K562 (cell line): ENCODE data around the gene NPFF. TPM values are rescaled to one million over a fixed set of nuclear protein-coding genes. Genes with fewer than 3 reads are reported as not detected.

Experiments used
- CTBP1 ChIP-seq: fragments of 450-650 bp; IDR thresholded peaks from 2 replicates; pipeline ENCODE4 v1.6.1; 2016; ENCODE audit warnings: borderline replicate concordance
- ETV5 ChIP-seq: sonication (generic); formaldehyde crosslinking; IDR thresholded peaks from 2 replicates; pipeline ENCODE4 v1.4.0; 2020; ENCODE audit warnings: low read depth, mild to moderate bottlenecking, missing genetic modification reagents
- LCOR ChIP-seq: sonication (generic); formaldehyde crosslinking; IDR thresholded peaks from 2 replicates; pipeline ENCODE4 v1.8.0; 2022; ENCODE audit warnings: mild to moderate bottlenecking, missing genetic modification reagents
- OTX1 ChIP-seq: fragments of 450-650 bp; formaldehyde crosslinking; IDR thresholded peaks from 2 replicates; pipeline ENCODE4 v1.4.0; 2022; ENCODE audit warnings: mild to moderate bottlenecking
- RFX1 ChIP-seq: fragments of 450-650 bp; IDR thresholded peaks from 2 replicates; pipeline ENCODE4 v1.6.1; 2016; ENCODE audit warnings: mild to moderate bottlenecking, moderate library complexity
- SMAD1 ChIP-seq: fragments of 150-350 bp; IDR thresholded peaks from 2 replicates; pipeline ENCODE4 v1.6.1; 2014; ENCODE audit warnings: low read length, low read depth; ENCODE audit not compliant: partially characterized antibody
- SMAD4 ChIP-seq: fragments of 250-450 bp; sonication (Bioruptor Pico); conservative IDR thresholded peaks from 2 replicates; pipeline ENCODE4 v1.8.0; 2021; ENCODE audit warnings: inconsistent platforms, mild to moderate bottlenecking, moderate library complexity
- SMC3 ChIP-seq: conservative IDR thresholded peaks from 2 replicates; pipeline ENCODE4 v1.6.1; 2011; ENCODE audit warnings: low read depth, low read length, improper control_type of control experiment; ENCODE audit not compliant: insufficient read depth
- SUPT5H ChIP-seq: fragments of 450-650 bp; IDR thresholded peaks from 2 replicates; pipeline ENCODE4 v1.6.1; 2016
- TEAD4 ChIP-seq, 2 experiments: sonication (generic) in 1 of 2; formaldehyde crosslinking in 1 of 2; IDR thresholded peaks; 2 replicates each; pipeline versions ENCODE4 v1.6.1 to v1.8.0; 2012 to 2022; ENCODE audit warnings: borderline replicate concordance in 1 of 2, inconsistent platforms in 1 of 2, low read length in 1 of 2, mild to moderate bottlenecking in 1 of 2, missing genetic modification reagents in 1 of 2
- TGIF2 ChIP-seq: sonication (generic); formaldehyde crosslinking; IDR thresholded peaks from 2 replicates; pipeline ENCODE4 v1.8.1; 2022; ENCODE audit warnings: mild to moderate bottlenecking, missing genetic modification reagents, moderate library complexity
- XRCC5 ChIP-seq: fragments of 200-400 bp; formaldehyde crosslinking; IDR thresholded peaks from 2 replicates; pipeline ENCODE4 v1.6.1; 2017; ENCODE audit warnings: low read depth, mild to moderate bottlenecking, low read length
- YBX1 ChIP-seq: fragments of 450-650 bp; IDR thresholded peaks from 2 replicates; pipeline ENCODE4 v1.7.1; 2016; ENCODE audit warnings: mild to moderate bottlenecking
- ZBTB17 ChIP-seq: fragments of 450-650 bp; formaldehyde crosslinking; IDR thresholded peaks from 2 replicates; pipeline ENCODE4 v1.4.0; 2020; ENCODE audit warnings: mild to moderate bottlenecking
- ZNF764 ChIP-seq: fragments of 250-450 bp; sonication (Bioruptor Pico); IDR thresholded peaks from 2 replicates; pipeline ENCODE4 v1.4.0; 2020; ENCODE audit warnings: low read depth, mild to moderate bottlenecking, moderate library complexity
- ZNF79 ChIP-seq: fragments of 250-450 bp; sonication (Bioruptor Pico); IDR thresholded peaks from 2 replicates; pipeline ENCODE4 v1.4.0; 2020; ENCODE audit warnings: low read depth, mild to moderate bottlenecking, moderate library complexity
- polyA plus RNA-seq, 8 experiments: library from polyadenylated mRNA; depleted of rRNA in 4 of 8; stranded (reverse) in 5 of 8; unstranded in 3 of 8; fragments of >200 nt; fragmentation: Nextera tagmentation in 2 of 8; fragmentation: Illumina TruSeq in 1 of 8; extraction: Ambion mirVana in 2 of 8; extraction: Trizol in 1 of 8; gene quantifications; 2 replicates each; pipeline versions ENCODE4 v1.2.1 to v1.2.3, GENCODE V29; 2011 to 2014; ENCODE audit warnings: inconsistent platforms in 1 of 8, missing spikeins in 1 of 8
- total RNA-seq, 7 experiments: library from RNA; depleted of rRNA in 6 of 7; stranded (reverse); fragments of >200 nt in 6 of 7; fragmentation: Illumina TruSeq in 2 of 7; extraction: Trizol in 2 of 7; gene quantifications; 2 replicates each; pipeline versions ENCODE4 v1.2.1 to v1.2.3, GENCODE V29; 2011 to 2021; ENCODE audit warnings: low replicate concordance in 1 of 7
- TF ChIP-seq, protein P1 (sequence below): sonication (generic); formaldehyde crosslinking; IDR thresholded peaks from 2 replicates; pipeline ENCODE4 v1.8.0; 2023; ENCODE audit warnings: mild to moderate bottlenecking, missing genetic modification reagents
- TF ChIP-seq, protein P2 (sequence below): fragments of 200-800 bp; sonication (Bioruptor generic); IDR thresholded peaks from 2 replicates; pipeline ENCODE4 v1.6.1; 2017; ENCODE audit warnings: missing genetic modification characterization, missing compliant biosample characterization
- TF ChIP-seq, protein P3 (sequence below): fragments of 450-650 bp; formaldehyde crosslinking; conservative IDR thresholded peaks from 2 replicates; pipeline ENCODE4 v1.4.0; 2022; ENCODE audit warnings: mild to moderate bottlenecking, missing genetic modification characterization
- TF ChIP-seq, protein P4 (sequence below), 3 experiments: IDR thresholded peaks in 2 of 3; conservative IDR thresholded peaks in 1 of 3; 2 replicates each; pipeline ENCODE4 v1.5.1; 2011 to 2012; ENCODE audit warnings: low read length in 3 of 3, mild to moderate bottlenecking in 3 of 3, control low read depth in 2 of 3, improper control_type of control experiment in 1 of 3, inconsistent platforms in 1 of 3, low read depth in 1 of 3, mixed read lengths in 1 of 3, moderate library complexity in 1 of 3; ENCODE audit not compliant: insufficient read depth in 2 of 3

Gene NPFF
- total and polyA plus RNA-seq, 9 of the 15 experiments (the other 6 are each of a cell fraction or from before 2014, with no cell fraction given): 0.15 to 1.2 (median 0.55) TPM; not detected in 6

DNA sequence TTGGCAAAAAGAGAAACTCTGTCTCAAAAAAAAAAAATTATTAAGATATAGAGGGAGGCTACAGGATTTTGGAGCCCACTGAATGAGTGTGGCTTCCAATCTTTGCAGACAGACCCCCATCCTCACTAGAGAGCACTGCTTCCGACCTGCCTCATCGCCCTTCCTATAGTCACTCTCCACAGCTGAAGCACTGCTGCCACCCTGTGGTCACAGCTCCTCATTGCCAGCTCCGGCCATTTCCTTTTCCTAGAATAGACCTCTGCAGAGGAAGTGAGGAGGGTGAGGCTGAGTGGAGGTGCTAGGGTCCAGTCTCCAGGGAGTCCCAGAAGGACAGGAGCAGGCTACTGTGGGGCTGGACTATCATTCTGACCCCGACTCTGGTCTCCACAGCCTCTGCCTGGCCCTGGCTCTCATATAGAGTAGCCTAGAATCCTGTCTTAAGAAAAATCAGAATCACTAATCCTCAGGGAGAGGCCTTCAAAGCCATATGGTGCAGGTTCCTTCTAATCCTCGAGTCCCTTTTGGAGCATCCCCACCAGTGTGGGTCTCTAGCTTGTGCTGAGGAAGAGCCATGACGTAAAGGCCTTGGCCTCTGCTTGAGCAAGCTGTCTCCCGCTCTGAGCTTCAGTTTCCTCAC is 1.4 kb upstream of the NPFF start (continued):
- TF ChIP-seq, protein P1, sequence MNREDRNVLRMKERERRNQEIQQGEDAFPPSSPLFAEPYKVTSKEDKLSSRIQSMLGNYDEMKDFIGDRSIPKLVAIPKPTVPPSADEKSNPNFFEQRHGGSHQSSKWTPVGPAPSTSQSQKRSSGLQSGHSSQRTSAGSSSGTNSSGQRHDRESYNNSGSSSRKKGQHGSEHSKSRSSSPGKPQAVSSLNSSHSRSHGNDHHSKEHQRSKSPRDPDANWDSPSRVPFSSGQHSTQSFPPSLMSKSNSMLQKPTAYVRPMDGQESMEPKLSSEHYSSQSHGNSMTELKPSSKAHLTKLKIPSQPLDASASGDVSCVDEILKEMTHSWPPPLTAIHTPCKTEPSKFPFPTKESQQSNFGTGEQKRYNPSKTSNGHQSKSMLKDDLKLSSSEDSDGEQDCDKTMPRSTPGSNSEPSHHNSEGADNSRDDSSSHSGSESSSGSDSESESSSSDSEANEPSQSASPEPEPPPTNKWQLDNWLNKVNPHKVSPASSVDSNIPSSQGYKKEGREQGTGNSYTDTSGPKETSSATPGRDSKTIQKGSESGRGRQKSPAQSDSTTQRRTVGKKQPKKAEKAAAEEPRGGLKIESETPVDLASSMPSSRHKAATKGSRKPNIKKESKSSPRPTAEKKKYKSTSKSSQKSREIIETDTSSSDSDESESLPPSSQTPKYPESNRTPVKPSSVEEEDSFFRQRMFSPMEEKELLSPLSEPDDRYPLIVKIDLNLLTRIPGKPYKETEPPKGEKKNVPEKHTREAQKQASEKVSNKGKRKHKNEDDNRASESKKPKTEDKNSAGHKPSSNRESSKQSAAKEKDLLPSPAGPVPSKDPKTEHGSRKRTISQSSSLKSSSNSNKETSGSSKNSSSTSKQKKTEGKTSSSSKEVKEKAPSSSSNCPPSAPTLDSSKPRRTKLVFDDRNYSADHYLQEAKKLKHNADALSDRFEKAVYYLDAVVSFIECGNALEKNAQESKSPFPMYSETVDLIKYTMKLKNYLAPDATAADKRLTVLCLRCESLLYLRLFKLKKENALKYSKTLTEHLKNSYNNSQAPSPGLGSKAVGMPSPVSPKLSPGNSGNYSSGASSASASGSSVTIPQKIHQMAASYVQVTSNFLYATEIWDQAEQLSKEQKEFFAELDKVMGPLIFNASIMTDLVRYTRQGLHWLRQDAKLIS: no peak
- TF ChIP-seq LCOR (CRISPR knock-in tag): no peak
- TF ChIP-seq TGIF2 (CRISPR knock-in tag): no peak
- TF ChIP-seq YBX1: no peak
- TF ChIP-seq TEAD4 (IDR thresholded peaks at IDR 0.05; ENCODE audit: low read length): 0 out of 2 replicates have a peak, but pooled peaks have one; percentile 19
- no peak for TF ChIP-seq TEAD4 (CRISPR knock-in tag; IDR thresholded peaks at IDR 0.05; ENCODE audit: borderline replicate concordance)
- TF ChIP-seq, protein P2, sequence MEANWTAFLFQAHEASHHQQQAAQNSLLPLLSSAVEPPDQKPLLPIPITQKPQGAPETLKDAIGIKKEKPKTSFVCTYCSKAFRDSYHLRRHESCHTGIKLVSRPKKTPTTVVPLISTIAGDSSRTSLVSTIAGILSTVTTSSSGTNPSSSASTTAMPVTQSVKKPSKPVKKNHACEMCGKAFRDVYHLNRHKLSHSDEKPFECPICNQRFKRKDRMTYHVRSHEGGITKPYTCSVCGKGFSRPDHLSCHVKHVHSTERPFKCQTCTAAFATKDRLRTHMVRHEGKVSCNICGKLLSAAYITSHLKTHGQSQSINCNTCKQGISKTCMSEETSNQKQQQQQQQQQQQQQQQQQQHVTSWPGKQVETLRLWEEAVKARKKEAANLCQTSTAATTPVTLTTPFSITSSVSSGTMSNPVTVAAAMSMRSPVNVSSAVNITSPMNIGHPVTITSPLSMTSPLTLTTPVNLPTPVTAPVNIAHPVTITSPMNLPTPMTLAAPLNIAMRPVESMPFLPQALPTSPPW (CRISPR knock-in tag): peak; percentile 39
- TF ChIP-seq, protein P3, sequence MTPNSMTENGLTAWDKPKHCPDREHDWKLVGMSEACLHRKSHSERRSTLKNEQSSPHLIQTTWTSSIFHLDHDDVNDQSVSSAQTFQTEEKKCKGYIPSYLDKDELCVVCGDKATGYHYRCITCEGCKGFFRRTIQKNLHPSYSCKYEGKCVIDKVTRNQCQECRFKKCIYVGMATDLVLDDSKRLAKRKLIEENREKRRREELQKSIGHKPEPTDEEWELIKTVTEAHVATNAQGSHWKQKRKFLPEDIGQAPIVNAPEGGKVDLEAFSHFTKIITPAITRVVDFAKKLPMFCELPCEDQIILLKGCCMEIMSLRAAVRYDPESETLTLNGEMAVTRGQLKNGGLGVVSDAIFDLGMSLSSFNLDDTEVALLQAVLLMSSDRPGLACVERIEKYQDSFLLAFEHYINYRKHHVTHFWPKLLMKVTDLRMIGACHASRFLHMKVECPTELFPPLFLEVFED (CRISPR knock-in tag): 0 out of 2 replicates have a peak, but pooled peaks have one; percentile 24
- 0 out of 2 replicates have a peak, but pooled peaks have one; percentile 20 for TF ChIP-seq ETV5 (CRISPR knock-in tag)
- TF ChIP-seq SUPT5H: no peak
- peak; percentile 42; the same call in 1 of the 2 replicates for TF ChIP-seq CTBP1
- peak; percentile 73; the same call in 1 of the 2 replicates for TF ChIP-seq XRCC5
- TF ChIP-seq, protein P4, sequence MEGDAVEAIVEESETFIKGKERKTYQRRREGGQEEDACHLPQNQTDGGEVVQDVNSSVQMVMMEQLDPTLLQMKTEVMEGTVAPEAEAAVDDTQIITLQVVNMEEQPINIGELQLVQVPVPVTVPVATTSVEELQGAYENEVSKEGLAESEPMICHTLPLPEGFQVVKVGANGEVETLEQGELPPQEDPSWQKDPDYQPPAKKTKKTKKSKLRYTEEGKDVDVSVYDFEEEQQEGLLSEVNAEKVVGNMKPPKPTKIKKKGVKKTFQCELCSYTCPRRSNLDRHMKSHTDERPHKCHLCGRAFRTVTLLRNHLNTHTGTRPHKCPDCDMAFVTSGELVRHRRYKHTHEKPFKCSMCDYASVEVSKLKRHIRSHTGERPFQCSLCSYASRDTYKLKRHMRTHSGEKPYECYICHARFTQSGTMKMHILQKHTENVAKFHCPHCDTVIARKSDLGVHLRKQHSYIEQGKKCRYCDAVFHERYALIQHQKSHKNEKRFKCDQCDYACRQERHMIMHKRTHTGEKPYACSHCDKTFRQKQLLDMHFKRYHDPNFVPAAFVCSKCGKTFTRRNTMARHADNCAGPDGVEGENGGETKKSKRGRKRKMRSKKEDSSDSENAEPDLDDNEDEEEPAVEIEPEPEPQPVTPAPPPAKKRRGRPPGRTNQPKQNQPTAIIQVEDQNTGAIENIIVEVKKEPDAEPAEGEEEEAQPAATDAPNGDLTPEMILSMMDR (IDR thresholded peaks at IDR 0.05 in 2 of 3, conservative IDR thresholded peaks at IDR 0.05 in 1 of 3; ENCODE audit: insufficient read depth in 2 of 3, low read depth in 1 of 3, low read length in 3 of 3): peak; percentile 94 to 98 (median 95)
- no peak for TF ChIP-seq ZBTB17
- TF ChIP-seq SMAD1: no peak
- no peak for TF ChIP-seq OTX1 (CRISPR knock-in tag)
- no peak for TF ChIP-seq ZNF764
- no peak for TF ChIP-seq ZNF79 (CRISPR knock-in tag)
- TF ChIP-seq SMAD4: no peak
- no peak for TF ChIP-seq RFX1
- peak; percentile 95 for TF ChIP-seq SMC3
